DMS53 treated with DMSO at 0.1 percent for 48 hours (cell line): ENCODE data around the gene ATP5F1D.
A peak's percentile ranks its signal among the peaks of the same experiment; 100 is the strongest.
"Not testable (repeated sequence)": the region's sequence is repeated elsewhere in the genome, so short reads cannot be mapped to it uniquely, and the experiment has no call there.

ENCODE experiments used
- DNase-seq: peaks from one replicate; lab custom pipeline; 2025; ENCODE audit not compliant: unreplicated experiment; lab: John Stamatoyannopoulos, UW

The ATP5F1D gene

DNA sequence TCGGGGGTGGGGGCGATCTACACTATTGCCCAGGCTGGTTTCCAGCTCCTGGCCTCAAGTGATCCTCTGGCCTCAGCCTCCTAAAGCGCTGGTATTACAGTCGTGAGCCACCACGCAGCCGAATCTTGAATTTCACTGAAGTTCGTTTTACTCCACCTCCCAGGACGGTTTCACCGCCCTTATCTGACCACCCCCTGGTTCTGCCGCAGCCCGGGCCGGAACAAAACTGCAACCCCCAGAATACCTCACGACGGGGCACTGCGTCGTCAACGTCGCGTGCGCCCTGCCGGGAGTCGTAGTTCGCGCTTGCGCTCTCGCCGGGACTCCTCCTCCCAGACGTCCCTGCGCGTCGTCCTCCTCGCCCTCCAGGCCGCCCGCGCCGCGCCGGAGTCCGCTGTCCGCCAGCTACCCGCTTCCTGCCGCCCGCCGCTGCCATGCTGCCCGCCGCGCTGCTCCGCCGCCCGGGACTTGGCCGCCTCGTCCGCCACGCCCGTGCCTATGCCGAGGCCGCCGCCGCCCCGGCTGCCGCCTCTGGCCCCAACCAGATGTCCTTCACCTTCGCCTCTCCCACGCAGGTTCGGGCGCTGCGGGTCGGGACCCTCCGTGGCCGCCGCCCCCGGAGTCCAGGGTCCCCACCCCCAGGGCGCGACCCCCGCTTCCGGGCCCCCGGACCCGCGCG, at the start of gene ATP5F1D:
Gene ATP5F1D, plus strand, starts transcription at position 335 of the 679 bp plus-strand sequence. Its CDS starts 100 bp downstream, at position 435.
- peak; percentile 80 for DNase-seq

DNA sequence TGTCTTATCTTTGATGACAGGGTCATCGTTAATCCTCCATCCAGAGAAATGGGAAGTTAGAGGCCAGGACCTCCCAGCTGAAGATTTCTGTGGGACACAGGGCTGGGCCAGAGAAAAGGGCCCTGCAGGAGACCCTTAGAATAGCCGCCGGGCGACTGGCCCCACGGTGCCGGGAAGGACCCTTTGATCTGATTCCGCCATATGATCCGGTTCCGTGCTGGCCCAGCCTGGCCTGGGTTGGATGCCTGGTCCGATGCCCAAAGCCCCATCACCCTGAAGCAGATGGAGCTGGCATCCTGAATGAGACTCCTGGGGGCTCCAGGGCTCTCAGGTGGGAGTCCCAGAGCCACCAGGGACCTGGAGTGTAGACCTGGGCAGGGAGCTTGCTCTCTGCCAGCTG, 42.0 kb upstream of the ATP5F1D start:
- DNase-seq: no peak

DNA sequence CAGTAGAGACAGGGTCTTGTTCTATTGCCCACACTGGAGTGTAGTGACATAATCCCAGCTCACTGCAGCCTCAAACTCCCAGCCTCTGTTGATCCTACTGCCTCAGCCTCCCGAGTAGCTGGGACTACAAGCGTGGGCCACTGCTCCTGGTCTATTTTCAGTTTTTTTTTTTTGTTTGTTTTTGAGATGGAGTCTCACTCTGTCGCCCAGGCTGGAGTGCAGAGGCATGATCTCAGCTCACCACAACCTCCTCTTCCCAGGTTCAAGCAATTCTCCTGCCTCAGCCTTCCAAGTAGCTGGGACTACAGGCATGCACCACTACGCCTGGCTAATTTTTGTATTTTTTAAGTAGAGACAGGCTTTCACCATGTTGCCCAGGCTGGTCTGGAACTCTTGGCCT, 40.9 kb upstream of the ATP5F1D start:
- DNase-seq: not testable (repeated sequence)

DNA sequence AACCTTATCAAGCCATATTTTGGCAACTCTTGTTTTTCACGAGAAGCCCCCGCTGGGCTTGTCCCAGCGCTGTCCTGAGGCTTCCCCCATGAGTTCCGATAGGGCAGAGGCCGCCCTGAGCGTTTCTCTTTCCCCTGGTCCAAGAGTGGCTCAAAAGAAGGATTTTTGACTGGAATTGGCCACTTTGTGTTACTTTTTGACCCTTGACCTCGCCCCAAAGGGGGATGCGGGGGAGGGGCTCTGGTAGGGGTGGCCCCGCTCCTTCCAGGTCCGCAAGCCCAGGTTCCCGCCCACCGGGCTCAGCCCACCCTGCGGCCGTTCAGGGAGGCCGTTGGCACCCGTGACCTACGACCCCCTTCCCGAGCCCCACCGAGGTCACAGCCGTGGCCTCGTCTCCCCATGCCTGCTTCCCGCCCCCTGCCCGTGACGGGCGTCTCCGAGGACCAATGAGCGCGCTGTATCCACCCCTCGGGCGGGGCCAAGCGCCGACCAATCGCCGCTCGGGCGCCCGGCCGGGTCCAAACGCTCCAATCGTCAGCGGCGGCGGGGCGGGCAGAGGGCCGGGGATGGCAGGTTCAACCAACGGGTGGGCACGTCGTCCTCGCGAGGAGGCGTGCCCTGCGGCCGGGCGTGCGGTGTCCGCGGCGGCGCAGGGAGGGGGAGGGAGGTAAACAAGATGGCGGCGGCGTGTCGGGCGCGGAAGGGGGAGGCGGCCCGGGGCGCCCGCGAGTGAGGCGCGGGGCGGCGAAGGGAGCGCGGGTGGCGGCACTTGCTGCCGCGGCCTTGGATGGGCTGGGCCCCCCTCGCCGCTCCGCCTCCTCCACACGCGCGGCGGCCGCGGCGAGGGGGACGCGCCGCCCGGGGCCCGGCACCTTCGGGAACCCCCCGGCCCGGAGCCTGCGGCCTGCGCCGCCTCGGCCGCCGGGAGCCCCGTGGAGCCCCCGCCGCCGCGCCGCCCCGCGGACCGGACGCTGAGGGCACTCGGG, 36.1 kb upstream of the ATP5F1D start, which contains the start of gene STK11:
Gene STK11, plus strand, starts transcription at position 665 of the 986 bp plus-strand sequence. CDS start 1,136 bp downstream, outside the sequence.
- DNase-seq: peak; percentile 82

DNA sequence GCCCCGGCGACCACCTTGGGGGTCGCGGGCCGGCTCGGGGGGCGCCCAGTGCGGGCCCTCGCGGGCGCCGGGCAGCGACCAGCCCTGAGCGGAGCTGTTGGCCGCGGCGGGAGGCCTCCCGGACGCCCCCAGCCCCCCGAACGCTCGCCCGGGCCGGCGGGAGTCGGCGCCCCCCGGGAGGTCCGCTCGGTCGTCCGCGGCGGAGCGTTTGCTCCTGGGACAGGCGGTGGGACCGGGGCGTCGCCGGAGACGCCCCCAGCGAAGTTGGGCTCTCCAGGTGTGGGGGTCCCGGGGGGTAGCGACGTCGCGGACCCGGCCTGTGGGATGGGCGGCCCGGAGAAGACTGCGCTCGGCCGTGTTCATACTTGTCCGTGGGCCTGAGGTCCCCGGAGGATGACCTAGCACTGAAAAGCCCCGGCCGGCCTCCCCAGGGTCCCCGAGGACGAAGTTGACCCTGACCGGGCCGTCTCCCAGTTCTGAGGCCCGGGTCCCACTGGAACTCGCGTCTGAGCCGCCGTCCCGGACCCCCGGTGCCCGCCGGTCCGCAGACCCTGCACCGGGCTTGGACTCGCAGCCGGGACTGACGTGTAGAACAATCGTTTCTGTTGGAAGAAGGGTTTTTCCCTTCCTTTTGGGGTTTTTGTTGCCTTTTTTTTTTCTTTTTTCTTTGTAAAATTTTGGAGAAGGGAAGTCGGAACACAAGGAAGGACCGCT, 35.2 kb upstream of the ATP5F1D start:
- DNase-seq: no peak

DNA sequence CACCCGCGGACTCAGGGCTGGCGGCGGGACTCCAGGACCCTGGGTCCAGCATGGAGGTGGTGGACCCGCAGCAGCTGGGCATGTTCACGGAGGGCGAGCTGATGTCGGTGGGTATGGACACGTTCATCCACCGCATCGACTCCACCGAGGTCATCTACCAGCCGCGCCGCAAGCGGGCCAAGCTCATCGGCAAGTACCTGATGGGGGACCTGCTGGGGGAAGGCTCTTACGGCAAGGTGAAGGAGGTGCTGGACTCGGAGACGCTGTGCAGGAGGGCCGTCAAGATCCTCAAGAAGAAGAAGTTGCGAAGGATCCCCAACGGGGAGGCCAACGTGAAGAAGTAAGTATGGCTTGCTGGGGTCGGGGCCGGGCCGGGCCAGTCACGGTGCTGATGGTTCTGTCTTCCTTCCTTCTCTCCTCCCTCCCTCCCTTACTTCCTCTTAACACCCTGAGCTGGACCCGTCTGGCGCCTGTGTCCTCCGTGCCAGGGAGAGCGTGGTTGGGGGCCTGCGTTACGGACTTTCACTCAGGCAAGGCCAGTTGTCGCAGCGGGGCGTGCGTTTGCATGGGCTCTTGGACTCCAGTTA, 34.6 kb upstream of the ATP5F1D start:
- DNase-seq: no peak

DNA sequence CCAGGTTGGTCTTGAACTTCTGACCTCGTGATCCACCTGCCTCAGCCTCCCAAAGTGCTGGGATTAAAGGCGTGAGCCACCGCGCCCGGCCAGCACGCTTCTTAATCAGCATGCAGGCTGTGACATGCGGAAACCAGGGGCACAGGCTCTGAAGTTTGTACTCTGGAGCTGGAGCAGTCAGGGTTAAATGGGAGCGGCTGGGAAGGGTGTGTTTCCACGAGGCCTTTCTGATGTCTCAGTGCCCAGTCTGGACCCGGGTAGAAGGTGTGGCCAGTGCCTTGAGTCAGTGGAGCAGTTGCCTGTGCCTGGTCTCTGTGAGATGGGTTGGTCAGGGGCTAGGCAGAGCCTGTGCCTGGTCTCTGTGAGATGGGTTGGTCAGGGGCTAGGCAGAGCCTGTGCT, 32.7 kb upstream of the ATP5F1D start:
- DNase-seq: not testable (repeated sequence)

DNA sequence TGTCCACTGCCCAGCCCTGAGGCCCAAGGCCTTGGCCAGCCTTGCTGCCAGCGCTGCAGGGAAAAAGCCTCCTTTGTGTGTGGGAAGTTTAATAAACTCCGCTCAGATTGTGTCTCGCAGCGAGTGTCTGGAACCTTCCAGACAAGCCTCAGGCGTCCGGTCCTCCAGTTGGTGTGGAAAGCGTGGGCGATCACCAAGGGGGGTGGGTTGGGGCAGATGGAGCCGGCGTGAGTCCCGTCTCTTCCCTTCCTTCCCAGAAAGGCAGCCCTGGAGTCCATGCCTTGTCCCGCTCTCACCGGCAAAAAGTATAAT, 31.4 kb upstream of the ATP5F1D start:
- no peak for DNase-seq

DNA sequence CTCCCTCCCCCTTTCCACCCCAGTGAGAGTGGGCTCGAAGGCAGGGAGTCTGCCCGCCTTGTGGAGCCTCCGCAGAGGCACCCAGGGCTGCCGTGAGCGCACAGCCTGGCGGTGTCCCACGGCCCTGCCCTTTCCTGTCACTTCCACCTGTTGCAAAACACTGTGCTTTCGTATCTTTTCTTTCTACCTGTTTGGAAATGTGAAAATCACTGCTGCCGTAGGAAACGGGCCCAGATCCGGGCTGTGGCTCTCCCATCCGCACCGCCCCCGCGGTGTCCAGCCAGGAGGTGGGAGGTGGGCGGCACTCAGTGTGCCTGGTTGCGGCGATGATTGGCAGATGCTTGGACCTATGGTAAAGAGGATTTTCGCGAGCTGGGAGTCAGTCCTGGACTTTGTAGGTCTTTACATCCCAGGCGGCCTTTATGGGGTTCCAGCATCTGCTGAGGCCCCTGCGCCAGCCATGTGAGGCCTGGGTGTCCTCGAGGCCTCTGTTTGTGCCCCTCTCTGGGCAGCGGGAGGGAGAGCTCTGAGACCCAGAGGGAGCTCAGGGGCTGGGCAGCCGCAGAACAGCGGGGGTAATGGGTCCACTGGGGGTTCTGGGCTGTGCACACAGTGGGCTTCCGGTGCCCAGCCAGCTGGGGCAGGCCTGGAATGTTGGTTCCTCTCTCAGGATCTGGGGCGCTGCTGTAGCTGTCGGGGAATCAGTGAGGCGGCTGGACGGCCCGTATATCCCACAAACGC, 29.9 kb upstream of the ATP5F1D start:
- DNase-seq: no peak

DNA sequence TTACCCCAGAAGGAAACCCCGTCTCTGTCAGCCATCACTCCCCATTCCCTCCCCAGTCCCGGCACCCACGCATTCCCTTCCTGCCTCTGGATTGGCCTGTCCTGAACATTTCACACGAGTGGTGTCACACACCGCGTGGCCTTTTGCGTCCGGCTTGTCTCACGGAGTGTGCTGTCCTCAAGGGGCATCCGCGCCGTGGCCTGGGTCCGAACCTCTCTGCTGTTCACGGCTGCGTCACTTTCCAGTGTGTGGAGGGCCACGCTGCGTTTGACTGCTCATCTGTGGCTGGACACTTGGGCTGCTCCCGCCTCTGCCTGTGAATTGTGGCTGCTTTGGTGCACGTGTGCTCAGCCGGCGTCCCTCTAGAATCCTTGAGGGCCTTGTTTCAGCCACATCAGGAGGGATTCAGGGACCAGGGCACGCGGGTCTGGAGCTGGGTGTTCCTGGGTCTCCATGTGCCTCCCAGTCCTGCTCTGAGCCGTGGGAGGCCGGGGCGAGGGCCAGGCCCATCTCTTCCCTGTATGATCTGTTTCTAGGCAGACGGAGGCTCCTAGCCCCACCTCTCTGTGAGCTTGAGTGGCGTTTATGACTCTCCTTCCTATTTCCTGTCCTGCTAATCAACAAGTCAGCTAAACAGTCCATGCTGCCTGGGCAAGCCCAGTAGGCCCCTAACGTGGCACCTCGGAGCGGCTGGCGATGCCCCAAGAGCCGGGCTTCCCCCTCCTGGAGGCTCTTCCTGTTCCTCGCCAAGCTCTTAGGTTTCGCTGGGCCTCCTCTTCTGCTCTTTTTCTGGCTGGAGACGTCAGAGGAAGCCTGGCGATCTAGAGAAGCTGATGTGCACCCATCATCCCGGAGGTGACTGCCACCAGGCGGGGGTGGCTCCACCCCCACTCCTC, 27.9 kb upstream of the ATP5F1D start:
- DNase-seq: no peak

DNA sequence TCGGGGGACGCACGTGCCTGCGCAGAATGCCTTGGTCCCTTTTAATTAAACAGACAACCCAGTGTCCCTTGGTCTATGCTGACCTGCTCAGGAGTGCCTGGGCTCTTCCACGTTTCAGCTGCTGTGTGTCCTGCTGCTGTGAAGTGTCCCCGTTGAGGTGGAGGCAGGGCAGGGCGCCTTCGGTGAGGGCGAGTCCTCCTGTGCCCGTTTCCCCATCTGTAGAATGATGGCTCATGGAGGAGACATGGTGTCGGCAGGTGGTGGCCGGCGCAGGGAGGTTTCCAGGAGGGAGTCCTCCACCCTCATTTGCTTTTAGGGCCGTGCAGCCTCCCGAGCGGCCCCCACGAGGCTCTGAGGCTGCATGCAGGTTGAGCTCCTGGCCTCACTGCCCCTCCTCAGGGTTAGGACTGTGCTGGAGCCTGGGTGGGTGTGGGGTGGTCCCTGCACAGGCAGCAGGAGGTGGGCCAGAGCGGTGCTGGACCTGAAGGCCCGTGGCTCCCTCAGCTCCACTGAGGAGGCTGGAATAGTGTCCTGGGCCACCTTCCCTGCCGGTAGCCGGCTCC, 27.2 kb upstream of the ATP5F1D start:
- no peak for DNase-seq

DNA sequence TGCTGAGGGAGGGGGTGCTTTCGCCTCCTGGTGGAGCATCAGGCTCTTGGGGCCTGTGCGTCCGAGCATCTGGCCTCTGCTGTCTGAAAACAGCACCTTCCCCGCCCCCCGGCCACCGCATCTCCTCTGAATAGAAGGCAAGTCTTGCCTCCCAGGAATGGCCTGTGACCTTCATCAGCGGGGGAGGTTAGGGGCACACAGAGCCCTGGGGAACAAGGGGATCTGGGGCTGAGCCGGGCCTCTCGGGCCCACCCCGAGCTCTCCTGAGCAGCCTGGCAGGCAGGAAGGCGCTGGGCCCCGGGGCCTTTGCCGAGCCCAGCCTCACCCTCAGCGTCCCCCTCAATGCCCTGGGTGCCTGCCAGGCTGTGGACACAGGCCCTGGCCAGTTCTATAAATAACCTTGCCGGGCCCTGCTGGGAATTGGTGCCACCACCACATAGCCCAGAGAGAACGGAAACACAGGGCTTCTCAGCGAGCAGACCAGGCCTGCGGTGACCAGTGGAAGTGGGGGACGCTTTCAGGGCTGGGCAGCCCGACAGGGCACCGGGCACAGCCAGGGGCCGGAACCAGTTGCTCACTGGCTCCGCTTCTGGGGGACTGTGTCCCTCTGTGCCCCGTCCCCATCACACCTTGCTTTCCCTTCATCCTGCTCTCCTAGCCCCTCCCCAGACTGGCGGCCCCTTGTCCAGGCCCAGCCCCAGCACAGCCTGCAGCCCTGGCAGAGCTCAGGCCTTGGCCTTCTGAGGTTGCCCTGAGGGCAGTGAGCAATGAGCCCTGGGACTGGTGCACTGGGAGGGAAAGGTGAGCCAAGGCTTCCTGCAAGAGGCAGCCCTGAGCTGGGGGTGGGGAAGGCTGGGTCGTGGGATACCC, 26.5 kb upstream of the ATP5F1D start:
- no peak for DNase-seq

DNA sequence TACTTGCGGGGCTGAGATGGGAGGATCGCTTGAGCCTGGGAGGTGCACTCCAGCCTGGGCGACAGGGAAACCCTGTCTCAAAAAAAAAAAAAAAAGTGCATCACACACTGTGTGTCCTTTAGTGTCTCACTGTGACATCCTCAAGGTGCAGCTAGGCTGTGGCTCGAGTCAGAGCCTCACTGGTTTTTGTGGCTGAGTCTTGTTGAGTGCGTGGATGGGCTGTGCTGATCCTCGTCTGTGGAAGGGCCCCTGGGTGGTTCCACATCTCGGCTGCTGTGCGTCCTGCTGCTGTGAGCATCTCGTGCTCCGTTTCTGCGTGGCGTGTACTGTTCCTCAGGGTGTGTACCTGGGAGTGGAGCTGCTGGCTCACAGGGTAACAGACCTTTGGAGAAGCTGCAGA, 24.8 kb upstream of the ATP5F1D start:
- no peak for DNase-seq

DNA sequence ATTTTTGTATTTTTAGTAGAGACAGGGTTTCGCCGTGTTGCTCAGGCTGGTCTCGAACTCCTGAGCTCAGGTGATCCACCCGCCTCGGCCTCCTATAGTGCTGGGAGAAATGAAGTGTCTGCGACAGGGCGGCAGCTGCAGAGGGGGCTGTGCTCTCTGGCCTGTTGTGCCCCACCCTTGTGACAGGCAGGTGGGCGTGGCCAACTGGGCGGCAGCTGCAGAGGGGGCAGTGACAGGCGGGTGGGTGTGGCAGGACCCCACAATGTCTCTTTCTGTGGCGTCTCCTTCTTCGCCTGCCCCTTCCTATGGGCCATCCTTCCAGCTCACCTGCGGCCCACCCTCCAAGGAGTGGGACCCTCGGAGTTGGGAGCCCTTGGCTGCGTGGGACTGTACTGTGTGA, 24.2 kb upstream of the ATP5F1D start:
- DNase-seq: no peak

DNA sequence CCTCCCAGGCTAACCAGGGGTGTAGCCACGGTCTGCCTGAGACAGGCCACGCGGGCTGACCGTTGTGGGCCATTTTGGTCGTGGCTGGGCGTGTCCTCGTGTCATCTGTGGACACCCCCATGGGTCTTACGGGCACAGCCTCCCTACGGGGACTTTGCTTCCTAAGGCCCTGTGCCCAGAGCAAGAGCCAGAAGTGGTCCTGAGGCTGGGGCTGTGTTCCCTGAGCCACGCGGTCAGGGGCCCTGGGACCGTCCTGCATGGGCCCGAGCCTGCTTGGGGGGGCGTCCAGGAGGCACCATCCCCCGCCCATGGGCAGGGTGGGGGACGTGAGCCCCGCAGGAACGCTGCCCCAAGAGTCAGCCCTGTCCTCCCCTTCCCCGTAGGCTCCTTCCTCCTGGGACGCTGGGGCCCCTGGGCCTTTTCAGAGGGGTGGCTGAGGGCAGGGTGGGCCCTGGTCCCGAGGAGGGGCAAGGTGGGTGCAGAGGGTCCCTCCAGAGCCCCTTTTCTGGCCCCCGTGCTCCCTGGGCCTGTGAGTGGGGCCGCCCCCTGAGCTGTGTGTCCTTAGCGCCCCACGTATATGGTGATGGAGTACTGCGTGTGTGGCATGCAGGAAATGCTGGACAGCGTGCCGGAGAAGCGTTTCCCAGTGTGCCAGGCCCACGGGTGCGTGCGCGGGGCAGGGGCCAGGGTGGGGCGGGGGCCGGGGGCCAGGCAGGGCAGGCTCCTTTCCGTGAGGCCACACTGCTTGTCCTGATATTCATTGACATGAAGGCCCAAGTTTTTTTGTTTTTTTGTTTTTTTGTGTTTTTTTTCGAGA, 22.6 kb upstream of the ATP5F1D start:
- DNase-seq: no peak

DNA sequence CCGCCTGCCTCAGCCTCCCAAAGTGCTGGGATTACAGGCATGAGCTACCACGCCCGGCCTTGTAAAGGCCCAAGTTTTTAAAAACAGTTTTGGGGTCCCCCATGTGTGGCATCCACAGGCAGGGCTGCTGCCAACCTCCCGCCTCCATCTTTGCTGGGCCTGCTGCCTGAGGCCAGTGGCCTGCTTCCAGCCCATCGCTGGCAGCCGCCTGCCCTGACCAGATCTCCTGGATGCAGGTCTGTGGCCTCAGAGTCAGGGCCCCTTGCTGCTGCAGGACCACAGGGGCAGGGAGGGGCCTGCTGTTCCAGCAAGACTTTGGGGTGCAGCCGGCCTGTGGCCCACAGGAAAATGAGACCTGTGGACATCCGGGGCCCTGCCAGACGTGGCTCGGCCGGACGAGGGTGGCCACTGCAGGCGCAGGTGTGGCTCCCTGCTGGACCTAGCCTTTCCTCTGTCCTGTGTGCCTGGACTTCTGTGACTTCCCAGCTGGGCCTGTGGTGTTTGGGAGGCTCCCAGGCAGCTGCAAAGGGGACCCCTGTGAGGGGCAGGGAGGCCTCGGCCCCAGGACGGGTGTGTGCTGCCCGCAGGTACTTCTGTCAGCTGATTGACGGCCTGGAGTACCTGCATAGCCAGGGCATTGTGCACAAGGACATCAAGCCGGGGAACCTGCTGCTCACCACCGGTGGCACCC, 21.6 kb upstream of the ATP5F1D start:
- DNase-seq: no peak

DNA sequence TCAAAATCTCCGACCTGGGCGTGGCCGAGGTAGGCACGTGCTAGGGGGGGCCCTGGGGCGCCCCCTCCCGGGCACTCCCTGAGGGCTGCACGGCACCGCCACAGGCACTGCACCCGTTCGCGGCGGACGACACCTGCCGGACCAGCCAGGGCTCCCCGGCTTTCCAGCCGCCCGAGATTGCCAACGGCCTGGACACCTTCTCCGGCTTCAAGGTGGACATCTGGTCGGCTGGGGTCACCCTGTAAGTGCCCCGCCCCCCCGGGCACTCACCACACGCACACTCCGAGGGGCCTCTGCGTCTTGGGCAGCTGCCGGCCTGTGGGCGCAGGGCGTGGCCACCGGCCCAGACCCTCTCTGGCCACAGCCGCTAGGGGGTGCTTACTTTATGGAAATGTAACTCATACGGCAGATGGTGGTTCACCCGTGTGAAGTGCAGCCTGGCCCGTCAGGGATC, 21.0 kb upstream of the ATP5F1D start:
- no peak for DNase-seq
